ENCODE results near the gene SERPINE3. TPM values are rescaled to one million over a fixed set of nuclear protein-coding genes. Genes with fewer than 3 reads are reported as not detected.

Gene SERPINE3
- polyA plus RNA-seq, 1 donor from 2014 or later = not detected

GRCh38 chr13:51361106-51361505 lies 21.6 kb downstream of the SERPINE3 start:
- Histone ChIP-seq H3K36me3 (ENCODE audit: insufficient read depth, low read length) (no peaks in the 10 kb centered on the region), H3K79me2 (replicated peaks; ENCODE audit: insufficient read depth, low read length) (no peaks in the 10 kb centered on the region), H3K4me3 (ENCODE audit: low read length) (no peak overlapping the region), H3K9me2 (ENCODE audit: insufficient read depth, low read length) (no peaks in the 10 kb centered on the region), H3K9me3 (ENCODE audit: low read length) (no peaks in the 10 kb centered on the region), H3K9ac (ENCODE audit: low read length) (no peak overlapping the region), H3K27ac (ENCODE audit: low read length) (no peak overlapping the region), H2AFZ (ENCODE audit: low read depth, low read length) (no peak overlapping the region), H4K20me1 (ENCODE audit: insufficient read depth) (no peaks in the 10 kb centered on the region), H3K4me2 (ENCODE audit: low read length) (no peak overlapping the region), H3F3A (ENCODE audit: insufficient read depth, low read length, poor library complexity, severe bottlenecking) (no peaks in the 10 kb centered on the region), H3K27me3 (ENCODE audit: insufficient read depth, low read depth, low read length) (no peaks in the 10 kb centered on the region)
- TF ChIP-seq MXI1 (conservative IDR thresholded peaks at IDR 0.05; ENCODE audit: poor library complexity, severe bottlenecking) = no peak
- no peak for TF ChIP-seq CTCF (IDR thresholded peaks at IDR 0.05; ENCODE audit: poor library complexity, severe bottlenecking)
- TF ChIP-seq POLR2AphosphoS5 (IDR thresholded peaks at IDR 0.05) = no peak
- TF ChIP-seq EP300 (conservative IDR thresholded peaks at IDR 0.05; ENCODE audit: poor library complexity, severe bottlenecking) = no peak
- no peak for TF ChIP-seq SMC3 (conservative IDR thresholded peaks at IDR 0.05; ENCODE audit: poor library complexity)
- no peak for TF ChIP-seq TAF1 (IDR thresholded peaks at IDR 0.05; ENCODE audit: low read depth)
- TF ChIP-seq REST (IDR thresholded peaks at IDR 0.05; ENCODE audit: borderline replicate concordance) = no peak
- no peak for TF ChIP-seq RAD21 (conservative IDR thresholded peaks at IDR 0.05)
- TF ChIP-seq EZH2 (IDR thresholded peaks at IDR 0.05; ENCODE audit: borderline replicate concordance, insufficient read depth, low read length, poor library complexity, severe bottlenecking) = no peak

- Histone ChIP-seq H3K9ac (ENCODE audit: low read length) (no peak overlapping the region), H4K20me1 (ENCODE audit: insufficient read depth) (no peaks in the 10 kb centered on the region), H3K27me3 (ENCODE audit: insufficient read depth, low read depth, low read length) (no peaks in the 10 kb centered on the region), H3K27ac (ENCODE audit: low read length) (no peak overlapping the region), H3K79me2 (replicated peaks; ENCODE audit: insufficient read depth, low read length) (no peaks in the 10 kb centered on the region), H3K4me3 (ENCODE audit: low read length) (no peak overlapping the region), H3K9me3 (ENCODE audit: low read length) (no peaks in the 10 kb centered on the region), H2AFZ (ENCODE audit: low read depth, low read length) (no peak overlapping the region), H3F3A (ENCODE audit: insufficient read depth, low read length, poor library complexity, severe bottlenecking) (no peaks in the 10 kb centered on the region), H3K9me2 (ENCODE audit: insufficient read depth, low read length) (no peaks in the 10 kb centered on the region), H3K36me3 (ENCODE audit: insufficient read depth, low read length) (peaks cover 7% of the 10 kb centered on the region), H3K4me2 (ENCODE audit: low read length) (no peak overlapping the region)
- TF ChIP-seq EZH2 (IDR thresholded peaks at IDR 0.05; ENCODE audit: borderline replicate concordance, insufficient read depth, low read length, poor library complexity, severe bottlenecking) (no peak), SMC3 (conservative IDR thresholded peaks at IDR 0.05; ENCODE audit: poor library complexity) (no peak), EP300 (conservative IDR thresholded peaks at IDR 0.05; ENCODE audit: poor library complexity, severe bottlenecking) (no peak), POLR2AphosphoS5 (IDR thresholded peaks at IDR 0.05) (no peak), RAD21 (conservative IDR thresholded peaks at IDR 0.05) (no peak), MXI1 (conservative IDR thresholded peaks at IDR 0.05; ENCODE audit: poor library complexity, severe bottlenecking) (no peak), CTCF (IDR thresholded peaks at IDR 0.05; ENCODE audit: poor library complexity, severe bottlenecking) (no peak), REST (IDR thresholded peaks at IDR 0.05; ENCODE audit: borderline replicate concordance) (no peak), TAF1 (IDR thresholded peaks at IDR 0.05; ENCODE audit: low read depth) (no peak)
Observed at GRCh38 chr13:51363625-51364024, 24.1 kb downstream of the SERPINE3 start.
